ENCODE measurements around the gene GCNA. TPM values are rescaled to one million over a fixed set of nuclear protein-coding genes. Genes with fewer than 3 reads are reported as not detected.
"Not testable (repeated sequence)": the region's sequence is repeated elsewhere in the genome, so short reads cannot be mapped to it uniquely, and the experiment has no call there.

Gene GCNA
- total RNA-seq, 1 donor, result 1.5 TPM

DNA sequence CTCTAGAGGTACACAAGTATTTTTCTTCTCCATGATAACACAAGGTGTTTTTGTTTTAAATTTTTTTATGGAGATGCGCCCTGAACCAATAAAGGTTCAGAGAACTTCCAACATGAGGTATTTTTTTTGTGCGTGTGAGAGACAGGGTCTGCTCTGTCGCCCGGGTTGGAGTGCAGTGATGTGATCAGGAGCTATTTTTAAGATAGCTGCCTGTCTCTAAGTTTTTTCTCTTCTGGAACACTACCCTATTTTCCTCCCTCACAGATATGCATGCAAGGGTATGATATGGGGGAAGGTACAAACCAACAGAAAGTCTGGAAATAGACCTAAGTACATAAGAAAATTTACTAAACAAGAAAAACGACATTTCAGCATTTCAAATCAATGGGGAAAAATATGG, 3.0 kb downstream of the GCNA start:
- Histone ChIP-seq H3K4me3 (ENCODE audit: low read length) (no peak overlapping the region), H3K4me1 (ENCODE audit: insufficient read depth, low read length) (no peaks in the 10 kb centered on the region), H3K9me3 (ENCODE audit: low read depth, low read length) (no peaks in the 10 kb centered on the region), H3K27me3 (ENCODE audit: insufficient read depth, low read length) (no peaks in the 10 kb centered on the region)

DNA sequence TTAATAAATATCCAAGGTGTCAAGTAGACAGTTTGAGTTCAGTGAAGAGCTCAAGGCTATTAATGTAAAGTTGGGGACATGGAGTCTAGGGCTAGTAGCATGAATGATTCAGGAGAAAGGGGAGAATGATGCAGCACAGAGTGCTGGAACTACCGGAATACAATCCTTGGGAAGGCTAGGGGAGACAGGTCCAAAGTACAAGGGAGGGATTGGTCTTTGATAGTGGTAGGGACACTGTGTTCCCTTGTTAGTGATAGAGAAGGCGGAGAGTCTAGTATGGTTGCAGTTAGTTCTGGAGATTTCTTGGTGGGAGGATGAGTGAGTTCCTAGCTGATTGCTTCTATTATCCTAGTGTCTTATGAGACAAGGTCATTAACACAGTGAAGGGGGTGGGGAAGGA, 8.7 kb downstream of the GCNA start:
- no peaks in the 10 kb centered on the region for H3K4me1 ChIP-seq (ENCODE audit: insufficient read depth, low read length)
- no peak overlapping the region for H3K4me3 ChIP-seq (ENCODE audit: low read length)
- H3K9me3 ChIP-seq (ENCODE audit: low read depth, low read length), result no peaks in the 10 kb centered on the region
- no peaks in the 10 kb centered on the region for H3K27me3 ChIP-seq (ENCODE audit: insufficient read depth, low read length)

DNA sequence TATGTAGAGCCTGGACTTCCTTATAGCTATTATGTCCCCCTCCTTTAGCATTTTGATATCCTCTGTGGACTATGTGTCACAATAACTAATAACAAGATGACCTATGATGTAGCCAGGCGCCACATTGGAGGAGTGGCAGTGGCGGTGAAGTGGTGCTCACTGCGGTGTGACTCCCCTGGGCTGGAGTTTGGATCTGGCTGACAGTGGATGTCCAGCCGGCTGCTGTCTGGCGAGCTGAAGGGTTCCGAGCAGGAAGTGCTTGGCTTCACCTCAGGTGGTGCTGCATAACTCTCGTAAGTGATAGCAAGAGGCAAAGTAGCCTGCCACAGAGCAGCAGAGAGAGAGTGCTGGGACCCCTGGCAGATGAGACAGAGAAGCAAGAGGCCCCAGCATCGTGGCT, 15.0 kb downstream of the GCNA start:
- not testable (repeated sequence) for H3K4me1 ChIP-seq (ENCODE audit: insufficient read depth, low read length); H3K27me3 ChIP-seq (ENCODE audit: insufficient read depth, low read length); H3K4me3 ChIP-seq (ENCODE audit: low read length); H3K9me3 ChIP-seq (ENCODE audit: low read depth, low read length)

DNA sequence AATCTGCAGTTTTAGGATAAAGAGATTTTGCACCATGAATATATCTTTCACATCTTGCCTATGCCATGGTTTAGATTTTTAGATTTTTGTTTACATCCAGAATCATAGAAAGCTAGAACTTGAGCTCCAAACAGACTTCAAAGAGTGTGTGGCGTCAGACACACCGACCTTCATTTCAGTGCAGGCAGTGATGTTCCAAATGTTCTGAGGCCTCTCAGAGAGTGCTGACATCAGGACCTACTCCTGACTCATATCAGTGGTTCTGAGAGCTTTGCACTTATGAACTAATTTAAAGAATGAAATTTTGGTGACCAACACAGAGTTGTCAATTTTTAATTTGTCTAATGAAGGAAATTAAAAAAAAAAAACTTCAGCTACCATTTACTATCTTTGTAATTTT, 21.7 kb downstream of the GCNA start:
- no peaks in the 10 kb centered on the region for H3K27me3 ChIP-seq (ENCODE audit: insufficient read depth, low read length)
- no peak overlapping the region for H3K4me3 ChIP-seq (ENCODE audit: low read length)
- no peaks in the 10 kb centered on the region for H3K4me1 ChIP-seq (ENCODE audit: insufficient read depth, low read length)
- no peaks in the 10 kb centered on the region for H3K9me3 ChIP-seq (ENCODE audit: low read depth, low read length)

DNA sequence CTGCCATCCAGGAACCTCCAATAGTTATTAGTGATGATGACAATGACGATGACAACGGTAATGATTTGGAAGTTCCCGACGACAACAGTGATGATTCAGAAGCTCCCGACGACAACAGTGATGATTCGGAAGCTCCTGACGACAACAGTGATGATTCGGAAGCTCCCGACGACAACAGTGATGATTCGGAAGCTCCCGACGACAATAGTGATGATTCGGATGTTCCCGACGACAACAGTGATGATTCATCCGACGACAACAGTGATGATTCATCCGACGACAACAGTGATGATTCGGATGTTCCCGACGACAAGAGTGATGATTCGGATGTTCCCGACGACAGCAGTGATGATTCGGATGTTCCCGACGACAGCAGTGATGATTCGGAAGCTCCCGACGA, 25.4 kb downstream of the GCNA start:
- Histone ChIP-seq H3K4me1 (ENCODE audit: insufficient read depth, low read length) (peaks cover 17% of the 10 kb centered on the region), H3K9me3 (ENCODE audit: low read depth, low read length) (no peaks in the 10 kb centered on the region), H3K27me3 (ENCODE audit: insufficient read depth, low read length) (no peaks in the 10 kb centered on the region), H3K4me3 (ENCODE audit: low read length) (no peak overlapping the region)

DNA sequence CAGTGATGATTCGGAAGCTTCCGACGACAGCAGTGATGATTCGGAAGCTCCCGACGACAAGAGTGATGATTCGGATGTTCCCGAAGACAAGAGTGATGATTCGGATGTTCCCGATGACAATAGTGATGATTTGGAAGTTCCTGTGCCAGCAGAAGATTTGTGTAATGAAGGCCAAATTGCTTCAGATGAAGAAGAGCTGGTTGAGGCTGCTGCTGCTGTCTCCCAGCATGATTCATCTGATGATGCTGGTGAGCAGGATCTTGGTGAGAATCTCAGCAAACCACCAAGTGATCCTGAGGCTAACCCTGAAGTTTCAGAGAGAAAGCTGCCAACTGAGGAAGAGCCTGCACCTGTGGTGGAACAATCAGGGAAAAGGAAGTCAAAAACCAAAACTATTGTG, 25.9 kb downstream of the GCNA start:
- H3K4me3 ChIP-seq (ENCODE audit: low read length), result no peak overlapping the region
- peaks cover 18% of the 10 kb centered on the region for H3K4me1 ChIP-seq (ENCODE audit: insufficient read depth, low read length)
- H3K9me3 ChIP-seq (ENCODE audit: low read depth, low read length), result no peaks in the 10 kb centered on the region
- H3K27me3 ChIP-seq (ENCODE audit: insufficient read depth, low read length), result no peaks in the 10 kb centered on the region

DNA sequence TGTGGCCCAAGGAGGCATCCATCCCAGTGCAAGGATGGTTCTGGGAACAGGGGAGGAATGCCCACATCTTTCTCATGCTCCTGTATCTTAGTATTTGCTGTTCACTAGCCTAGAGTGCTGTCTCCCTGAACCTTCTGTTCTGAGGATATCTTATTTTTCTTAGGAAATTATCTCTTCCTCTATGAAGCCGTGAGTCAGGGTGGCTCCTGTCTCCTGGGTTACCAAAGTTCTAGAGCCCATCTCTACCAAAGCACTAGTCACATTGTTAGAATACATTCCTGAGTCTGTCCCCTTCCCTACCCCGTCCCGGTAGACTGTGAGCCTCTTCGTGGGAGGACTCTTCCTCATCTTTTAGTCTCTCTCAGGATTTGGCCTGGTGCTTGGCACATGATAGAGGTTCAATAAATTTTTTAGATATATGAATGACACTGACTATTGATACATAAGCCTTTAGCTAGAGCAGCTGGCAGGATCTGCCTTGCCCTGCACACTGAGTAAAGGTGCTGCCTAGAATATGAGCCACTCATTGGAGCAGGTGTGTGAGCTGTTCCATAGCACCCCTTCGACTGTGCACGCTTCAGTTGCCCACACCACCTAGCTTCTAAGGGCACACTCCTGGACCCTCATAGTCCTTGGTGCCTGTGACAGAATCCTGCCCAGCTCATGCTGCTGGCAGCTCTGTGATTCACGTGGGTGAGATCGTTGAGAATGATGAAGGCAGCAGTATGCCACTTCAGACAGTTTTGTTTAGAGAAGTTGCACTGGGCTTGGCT, 26.7 kb downstream of the GCNA start:
- Histone ChIP-seq H3K27me3 (ENCODE audit: insufficient read depth, low read length) (no peaks in the 10 kb centered on the region), H3K4me1 (ENCODE audit: insufficient read depth, low read length) (peaks cover 18% of the 10 kb centered on the region), H3K4me3 (ENCODE audit: low read length) (no peak overlapping the region), H3K9me3 (ENCODE audit: low read depth, low read length) (no peaks in the 10 kb centered on the region)

DNA sequence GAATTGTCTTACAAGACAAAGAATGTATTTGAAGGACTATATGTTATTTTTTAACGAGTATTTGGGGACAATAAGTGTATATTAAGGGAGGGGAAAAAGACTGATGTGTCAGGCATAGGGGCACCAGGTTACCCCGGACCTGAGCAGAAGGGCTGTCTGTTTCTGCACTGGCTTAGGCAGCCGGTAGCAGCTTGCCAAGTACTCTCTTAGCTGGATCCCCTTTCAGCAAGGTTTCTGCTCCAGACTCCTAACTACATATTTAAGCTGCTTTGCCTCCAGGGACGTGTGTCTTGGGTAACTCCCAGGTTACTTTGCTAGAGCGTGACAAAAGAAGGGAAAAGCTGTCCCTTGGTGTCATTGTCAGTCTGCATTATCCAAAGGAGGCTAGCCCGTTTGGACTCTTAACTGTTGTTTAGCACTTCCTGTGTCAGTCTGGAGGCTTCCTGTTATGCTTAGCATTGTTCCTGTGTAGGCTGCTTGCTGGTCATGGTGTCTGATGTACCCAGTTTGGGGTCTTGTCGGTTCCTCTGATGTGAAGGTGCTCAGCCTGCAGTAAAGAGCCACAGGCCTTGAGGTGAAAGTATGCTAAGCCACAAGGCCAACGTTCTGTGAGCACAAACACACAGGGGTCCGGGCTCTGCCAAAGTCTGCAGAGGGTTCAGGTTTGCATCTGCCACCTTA, 28.4 kb downstream of the GCNA start:
- Histone ChIP-seq H3K4me1 (ENCODE audit: insufficient read depth, low read length) (peaks cover 18% of the 10 kb centered on the region), H3K4me3 (ENCODE audit: low read length) (no peak overlapping the region), H3K9me3 (ENCODE audit: low read depth, low read length) (no peaks in the 10 kb centered on the region), H3K27me3 (ENCODE audit: insufficient read depth, low read length) (no peaks in the 10 kb centered on the region)

DNA sequence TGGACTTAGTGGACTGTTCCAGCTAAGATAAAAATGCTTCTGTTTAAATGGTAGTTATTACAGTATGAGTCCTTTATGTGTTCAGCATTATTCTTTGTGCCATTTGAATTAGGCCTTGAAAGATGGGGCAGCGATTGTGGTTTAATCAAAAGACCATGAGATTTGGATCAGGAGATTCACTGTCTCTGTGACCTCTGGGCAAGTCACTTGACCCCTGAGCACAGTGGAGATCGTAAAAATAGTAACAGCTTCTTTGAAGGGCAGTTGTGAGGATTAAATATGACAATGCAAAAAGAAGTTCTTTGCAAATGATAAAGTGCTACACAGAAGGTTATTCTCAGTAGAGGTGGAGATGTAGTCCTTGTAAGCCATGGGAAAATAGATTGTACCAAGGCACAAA, 29.3 kb downstream of the GCNA start:
- Histone ChIP-seq H3K27me3 (ENCODE audit: insufficient read depth, low read length) (no peaks in the 10 kb centered on the region), H3K4me3 (ENCODE audit: low read length) (no peak overlapping the region), H3K9me3 (ENCODE audit: low read depth, low read length) (no peaks in the 10 kb centered on the region), H3K4me1 (ENCODE audit: insufficient read depth, low read length) (peaks cover 18% of the 10 kb centered on the region)

DNA sequence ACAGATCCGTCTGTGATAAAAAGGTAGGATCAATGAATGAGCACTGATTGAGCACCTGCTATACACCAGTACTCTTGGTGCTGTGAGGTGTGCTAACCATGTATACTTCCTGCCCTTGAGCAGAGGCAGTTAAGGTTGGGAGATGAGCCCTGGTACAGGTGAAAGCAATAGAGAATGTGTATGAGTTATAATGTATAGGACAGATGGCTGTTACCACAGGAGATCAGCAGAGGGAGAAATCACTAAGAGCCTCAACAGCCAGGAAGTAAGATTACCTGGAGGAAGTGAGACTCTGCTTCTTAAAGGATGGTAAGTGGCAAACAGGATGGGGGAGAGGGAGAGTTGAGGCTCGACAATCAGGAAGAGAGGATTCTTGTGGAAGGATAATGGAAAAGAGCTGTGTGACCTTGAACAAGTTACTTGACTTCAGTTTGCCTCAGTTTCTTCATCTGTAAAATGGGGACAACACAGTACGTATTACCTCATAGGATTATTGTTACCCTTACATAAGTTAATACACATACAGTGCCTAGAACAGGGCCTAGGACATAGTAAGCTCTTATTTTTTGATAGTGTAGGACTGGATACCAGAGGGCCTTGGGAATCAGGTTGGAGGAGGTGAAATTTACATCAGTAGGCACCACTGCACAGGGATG, 31.0 kb downstream of the GCNA start:
- peaks cover 18% of the 10 kb centered on the region for H3K4me1 ChIP-seq (ENCODE audit: insufficient read depth, low read length)
- H3K27me3 ChIP-seq (ENCODE audit: insufficient read depth, low read length), result no peaks in the 10 kb centered on the region
- no peak overlapping the region for H3K4me3 ChIP-seq (ENCODE audit: low read length)
- no peaks in the 10 kb centered on the region for H3K9me3 ChIP-seq (ENCODE audit: low read depth, low read length)

DNA sequence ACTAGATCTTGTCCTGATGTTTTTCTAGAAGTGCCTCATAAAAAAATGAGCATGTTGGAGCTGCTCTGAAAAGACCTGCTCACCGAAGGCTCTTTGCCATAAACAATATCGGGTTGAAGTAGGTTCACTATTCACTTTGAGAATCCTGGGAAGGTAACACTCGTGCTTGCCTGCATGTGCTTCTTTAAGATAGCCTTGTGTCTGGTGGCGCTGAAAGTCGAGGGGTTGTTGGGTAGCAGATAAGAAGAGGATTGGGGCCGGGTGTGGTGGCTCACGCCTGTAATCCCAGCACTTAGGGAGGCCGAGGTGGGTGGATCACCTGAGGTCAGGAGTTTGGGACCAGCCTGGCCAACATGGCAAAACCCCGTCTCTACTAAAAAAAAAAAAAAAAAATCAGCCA, 33.5 kb downstream of the GCNA start:
- H3K4me3 ChIP-seq (ENCODE audit: low read length); H3K9me3 ChIP-seq (ENCODE audit: low read depth, low read length); H3K27me3 ChIP-seq (ENCODE audit: insufficient read depth, low read length): not testable (repeated sequence)
- peaks cover 14% of the 10 kb centered on the region for H3K4me1 ChIP-seq (ENCODE audit: insufficient read depth, low read length)

DNA sequence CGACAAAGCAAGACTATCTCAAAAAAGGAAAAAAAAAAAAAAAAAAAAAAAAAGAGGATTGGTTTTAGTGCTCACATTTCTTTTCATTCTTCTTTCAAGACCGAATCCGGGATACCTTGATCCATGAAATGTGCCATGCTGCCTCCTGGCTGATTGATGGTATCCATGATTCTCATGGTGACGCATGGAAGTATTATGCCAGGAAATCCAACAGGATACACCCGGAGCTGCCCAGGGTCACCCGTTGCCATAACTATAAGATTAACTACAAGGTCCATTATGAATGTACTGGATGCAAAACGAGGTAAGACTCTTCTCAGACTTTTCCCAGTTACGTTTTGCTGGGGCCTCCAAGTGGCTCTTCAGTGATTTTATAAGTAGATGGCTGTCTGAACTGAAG, 34.0 kb downstream of the GCNA start:
- Histone ChIP-seq H3K4me1 (ENCODE audit: insufficient read depth, low read length) (peaks cover 9% of the 10 kb centered on the region), H3K27me3 (ENCODE audit: insufficient read depth, low read length) (no peaks in the 10 kb centered on the region), H3K9me3 (ENCODE audit: low read depth, low read length) (no peaks in the 10 kb centered on the region), H3K4me3 (ENCODE audit: low read length) (no peak overlapping the region)

DNA sequence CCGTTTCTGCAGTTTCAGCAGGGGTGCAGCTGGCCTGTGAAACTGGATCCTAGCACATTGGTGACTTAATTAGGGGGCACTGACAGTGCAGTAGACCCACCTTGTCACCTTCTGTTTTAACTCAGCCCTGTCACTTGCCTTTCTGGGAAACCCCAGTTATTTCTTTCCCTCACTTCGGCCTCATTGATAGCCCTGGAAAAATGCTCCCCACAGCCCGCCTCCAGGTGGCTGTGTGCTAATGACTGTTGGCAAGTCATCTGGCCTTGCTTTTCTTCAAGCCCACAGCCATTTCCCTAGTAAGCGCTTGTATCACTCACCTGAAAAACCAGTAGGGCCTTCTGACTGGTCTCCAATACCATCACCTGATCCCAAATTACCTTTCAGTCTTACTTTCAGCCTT, 36.8 kb downstream of the GCNA start:
- peaks cover 24% of the 10 kb centered on the region for H3K4me1 ChIP-seq (ENCODE audit: insufficient read depth, low read length)
- no peak overlapping the region for H3K4me3 ChIP-seq (ENCODE audit: low read length)
- H3K27me3 ChIP-seq (ENCODE audit: insufficient read depth, low read length), result no peaks in the 10 kb centered on the region
- no peaks in the 10 kb centered on the region for H3K9me3 ChIP-seq (ENCODE audit: low read depth, low read length)

DNA sequence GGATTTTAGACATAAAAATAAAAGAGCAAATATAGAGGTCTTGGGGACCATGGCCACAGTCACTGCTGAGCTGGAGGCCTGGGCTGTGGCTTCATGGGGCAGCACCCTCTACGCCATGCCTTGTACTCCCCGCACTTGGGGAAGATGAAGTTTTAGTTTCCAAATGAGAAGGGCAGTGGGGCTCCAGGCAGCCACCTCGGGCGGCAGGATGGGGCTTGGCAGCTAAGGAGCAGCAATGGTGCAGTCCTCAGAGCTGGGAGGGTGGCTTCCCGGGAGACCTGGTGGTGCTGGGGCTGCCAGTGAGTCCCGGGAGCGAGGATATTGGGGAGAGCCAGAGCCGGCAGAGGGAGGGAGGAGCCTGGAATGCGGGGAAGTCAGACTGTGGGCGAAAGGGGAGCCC, 37.7 kb downstream of the GCNA start:
- H3K9me3 ChIP-seq (ENCODE audit: low read depth, low read length), result no peaks in the 10 kb centered on the region
- no peaks in the 10 kb centered on the region for H3K27me3 ChIP-seq (ENCODE audit: insufficient read depth, low read length)
- H3K4me1 ChIP-seq (ENCODE audit: insufficient read depth, low read length), result peaks cover 26% of the 10 kb centered on the region
- H3K4me3 ChIP-seq (ENCODE audit: low read length), result no peak overlapping the region

DNA sequence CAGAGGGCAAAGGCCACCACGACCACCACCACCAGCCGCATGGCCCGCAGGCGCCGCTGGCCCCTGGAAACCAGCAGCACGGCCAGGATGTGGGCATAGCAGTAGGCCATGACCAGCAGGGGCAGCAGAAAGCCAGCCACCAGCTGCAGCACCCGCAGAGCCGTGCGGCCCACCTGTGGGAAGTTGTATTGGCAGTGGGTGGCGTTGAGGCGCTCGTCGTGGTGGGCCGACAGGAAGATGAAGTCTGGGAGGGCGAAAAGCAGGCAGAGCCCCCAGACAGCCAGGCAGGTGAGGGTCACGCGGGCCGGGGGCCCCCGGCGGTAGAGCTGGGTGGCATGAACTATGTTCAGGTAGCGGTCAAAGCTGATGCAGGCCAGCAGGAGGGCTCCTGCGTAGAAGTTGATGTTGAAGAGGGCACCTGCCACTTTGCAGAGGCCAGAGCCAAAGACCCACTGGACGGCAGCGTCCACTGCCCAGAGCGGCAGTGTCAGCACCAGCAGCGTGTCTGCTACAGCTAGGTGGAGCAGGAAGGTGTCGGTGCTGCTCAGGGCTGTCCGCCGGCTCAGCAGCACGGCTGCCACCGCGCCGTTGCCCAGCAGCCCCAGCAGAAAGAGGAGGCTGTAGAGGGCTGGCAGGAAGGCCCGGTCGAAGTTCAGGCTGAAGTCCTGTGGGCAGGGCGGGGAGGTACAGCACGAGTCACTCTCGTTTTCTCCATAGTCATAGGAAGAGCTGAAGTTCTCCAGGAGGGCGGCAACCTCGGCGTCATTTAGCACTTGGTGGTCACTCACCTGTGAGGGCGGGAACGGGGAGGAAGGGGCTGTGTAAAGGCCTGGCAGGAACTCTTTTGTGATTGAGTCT, 38.7 kb downstream of the GCNA start:
- Histone ChIP-seq H3K4me3 (ENCODE audit: low read length) (peak overlapping the region; percentile 23), H3K4me1 (ENCODE audit: insufficient read depth, low read length) (peaks cover 26% of the 10 kb centered on the region), H3K9me3 (ENCODE audit: low read depth, low read length) (no peaks in the 10 kb centered on the region)

More for the DNA sequence above, 38.7 kb downstream of the GCNA start:
- H3K27me3 ChIP-seq (ENCODE audit: insufficient read depth, low read length), result no peaks in the 10 kb centered on the region

Data from mononuclear cell (primary cell).